Myocyte (in vitro differentiated cells): ENCODE data around the gene BRMS1L. TPM values are rescaled to one million over a fixed set of nuclear protein-coding genes. Genes with fewer than 3 reads are reported as not detected.
A peak's percentile ranks its signal among the peaks of the same experiment; 100 is the strongest.
"Not testable (repeated sequence)": the region's sequence is repeated elsewhere in the genome, so short reads cannot be mapped to it uniquely, and the experiment has no call there.

Experiments
- DNase-seq: peaks from one replicate; pipeline ENCODE4 v3.0.0-alpha.2; 2012; ENCODE audit warnings: low read depth
- total RNA-seq: library from RNA; depleted of rRNA; stranded (reverse); fragments of >200 nt; gene quantifications from 2 replicates; pipeline ENCODE4 v1.2.3, GENCODE V29; 2014

Gene BRMS1L
- total RNA-seq, 1 donor from 2014 or later = 26.3 TPM

- DNase-seq = peak; percentile 43
Measured at GRCh38 chr14:35821564-35822411, 4.3 kb upstream of the BRMS1L start.

- no peak for DNase-seq
Measured at GRCh38 chr14:35822501-35822900, 3.6 kb upstream of the BRMS1L start.

GRCh38 chr14:35824446-35825165 lies 1.5 kb upstream of the BRMS1L start:
- not testable (repeated sequence) for DNase-seq

GRCh38 chr14:35825968-35826217 lies 245 bp upstream of the BRMS1L start:
- no peak for DNase-seq

GRCh38 chr14:35826952-35827416 lies 846 bp downstream of the BRMS1L start:
- DNase-seq = no peak

GRCh38 chr14:35827678-35828472 lies 1.7 kb downstream of the BRMS1L start:
- no peak for DNase-seq

- DNase-seq = peak; percentile 15
Measured at GRCh38 chr14:35829449-35829848, 3.3 kb downstream of the BRMS1L start.

- DNase-seq = no peak
Measured at GRCh38 chr14:35835208-35835982, 9.3 kb downstream of the BRMS1L start.

- not testable (repeated sequence) for DNase-seq
Measured at GRCh38 chr14:35841704-35842103, 15.6 kb downstream of the BRMS1L start.

GRCh38 chr14:35842245-35842644 lies 16.1 kb downstream of the BRMS1L start:
- not testable (repeated sequence) for DNase-seq

- no peak for DNase-seq
Measured at GRCh38 chr14:35844494-35844893, 18.4 kb downstream of the BRMS1L start.

GRCh38 chr14:35847636-35848035 lies 21.5 kb downstream of the BRMS1L start:
- no peak for DNase-seq

GRCh38 chr14:35849122-35849521 lies 23.0 kb downstream of the BRMS1L start:
- no peak for DNase-seq

GRCh38 chr14:35851823-35852222 lies 25.7 kb downstream of the BRMS1L start:
- DNase-seq = no peak

GRCh38 chr14:35853225-35853624 lies 27.1 kb downstream of the BRMS1L start:
- DNase-seq = no peak

GRCh38 chr14:35854696-35855270 lies 28.6 kb downstream of the BRMS1L start:
- no peak for DNase-seq

GRCh38 chr14:35855876-35856481 lies 29.8 kb downstream of the BRMS1L start:
- DNase-seq = peak; percentile 91

- DNase-seq = peak; percentile 32
Measured at GRCh38 chr14:35858521-35859209, 32.5 kb downstream of the BRMS1L start.

GRCh38 chr14:35861204-35861868 lies 35.2 kb downstream of the BRMS1L start:
- peak; percentile 59 for DNase-seq
